ENCODE measurements around the gene IL1R1.
A peak's percentile ranks its signal among the peaks of the same experiment; 100 is the strongest.
"Not testable (repeated sequence)": the region's sequence is repeated elsewhere in the genome, so short reads cannot be mapped to it uniquely, and the experiment has no call there.

Gene IL1R1

GRCh38 chr2:102141970-102142828 is at the start of gene IL1R1:
Gene IL1R1 (plus strand): TSS chr2:102142746. CDS start chr2:102157725, 14,979 bp downstream.
- DNase-seq (ENCODE audit: low read depth in 2 of 2): no peak

DNA sequence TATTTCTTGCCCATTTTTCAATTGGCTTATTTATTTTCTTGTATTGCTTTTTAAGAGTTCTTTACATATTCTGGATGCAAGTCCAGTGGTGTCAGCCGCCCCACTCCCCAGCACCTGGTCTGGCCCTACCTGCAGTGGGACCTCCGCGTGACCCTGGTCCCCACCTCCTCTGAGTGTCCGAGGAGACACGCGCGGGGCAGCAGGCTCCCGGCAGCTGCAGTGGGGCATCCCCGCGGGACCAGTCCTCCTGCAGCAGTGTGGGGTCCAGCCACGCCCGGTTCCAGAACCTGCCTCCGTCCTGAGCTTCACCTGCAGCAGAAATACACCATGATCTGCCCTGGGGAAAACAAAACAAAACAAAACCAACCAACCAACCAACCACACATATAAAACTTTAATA is 48.9 kb upstream of the IL1R1 start:
- no peak for DNase-seq (ENCODE audit: low read depth in 2 of 2)

DNA sequence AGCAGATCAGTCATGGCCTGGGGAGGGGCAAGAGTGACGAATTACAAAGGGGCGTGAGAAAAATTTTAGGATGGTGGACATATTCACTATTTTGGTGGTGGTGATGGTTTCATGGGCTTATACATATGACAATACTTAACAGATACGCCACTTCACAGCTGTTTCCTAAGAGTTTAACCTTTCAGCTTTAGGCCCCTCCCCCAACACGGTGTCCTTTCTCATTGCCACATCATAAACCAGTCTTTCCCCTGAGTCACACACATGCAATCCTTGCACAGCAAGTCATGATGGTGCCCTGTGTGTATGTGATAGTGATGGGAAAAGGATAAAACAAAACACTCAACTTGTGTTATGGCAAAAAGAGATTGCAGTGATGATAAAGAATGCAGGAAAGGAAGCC is 47.6 kb upstream of the IL1R1 start:
- DNase-seq (ENCODE audit: low read depth in 2 of 2): peak; percentile 79 to 82

GRCh38 chr2:102096103-102096502 is 46.4 kb upstream of the IL1R1 start:
- no peak for DNase-seq (ENCODE audit: low read depth in 2 of 2)

- DNase-seq (ENCODE audit: low read depth in 2 of 2): no peak
These were observed 43.8 kb upstream of the IL1R1 start for GRCh38 chr2:102098756-102099155.

GRCh38 chr2:102099536-102100298 is 42.8 kb upstream of the IL1R1 start:
- DNase-seq (ENCODE audit: low read depth in 2 of 2): no peak

GRCh38 chr2:102100371-102101096 is 42.0 kb upstream of the IL1R1 start:
- peak; percentile 83 to 84 for DNase-seq (ENCODE audit: low read depth in 2 of 2)

DNA sequence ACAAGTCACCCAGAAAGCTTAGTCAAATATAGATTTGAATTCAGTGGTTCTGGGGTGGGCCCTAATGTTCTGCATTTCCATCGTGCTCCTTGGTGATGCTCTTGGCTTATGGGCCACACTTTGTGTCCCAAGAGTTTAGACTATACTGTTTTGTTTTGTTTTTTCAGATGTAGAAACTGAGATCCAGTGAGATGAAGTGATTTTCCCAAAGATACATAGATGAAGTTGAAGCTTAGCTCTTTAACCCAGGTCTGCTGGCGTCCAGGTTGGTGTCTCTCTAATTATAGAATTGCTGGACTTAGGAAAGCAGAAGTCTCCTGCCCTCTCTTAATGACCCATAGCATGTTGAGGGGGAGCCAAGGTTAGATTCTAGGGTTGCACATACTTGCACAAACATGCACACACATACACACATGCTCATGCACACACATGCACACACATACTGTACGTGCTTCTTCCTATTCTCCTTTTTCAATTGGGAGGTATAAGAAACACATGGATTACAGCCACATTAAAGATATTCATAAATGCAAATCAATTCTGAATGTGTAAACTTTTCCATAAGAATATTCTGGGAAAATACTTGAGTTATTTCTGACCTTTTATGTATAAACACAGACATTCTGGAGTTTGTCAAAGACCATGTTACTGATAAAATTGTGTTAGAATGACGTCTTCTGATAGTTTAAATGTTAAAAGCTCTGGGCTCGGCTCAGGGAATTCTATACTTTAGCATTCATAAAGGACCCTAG is 41.3 kb upstream of the IL1R1 start:
- no peak for DNase-seq (ENCODE audit: low read depth in 2 of 2)

- DNase-seq (ENCODE audit: low read depth in 2 of 2): no peak
These were observed 40.5 kb upstream of the IL1R1 start for GRCh38 chr2:102101849-102102635.

DNA sequence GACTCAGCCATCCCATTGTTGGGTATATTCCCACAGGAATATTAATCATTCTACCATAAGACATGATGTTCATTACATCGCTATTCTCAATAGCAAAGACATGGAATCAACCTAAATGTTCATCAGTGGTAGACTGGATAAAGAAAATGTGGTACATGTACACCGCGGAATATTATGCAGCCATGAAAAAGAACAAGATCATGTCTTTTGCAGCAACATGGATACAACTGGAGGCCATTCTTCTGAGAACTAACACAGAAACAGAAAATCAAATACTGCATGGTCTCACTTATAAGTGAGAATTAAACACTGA is 40.0 kb upstream of the IL1R1 start:
- not testable (repeated sequence) for DNase-seq (ENCODE audit: low read depth in 2 of 2)

DNA sequence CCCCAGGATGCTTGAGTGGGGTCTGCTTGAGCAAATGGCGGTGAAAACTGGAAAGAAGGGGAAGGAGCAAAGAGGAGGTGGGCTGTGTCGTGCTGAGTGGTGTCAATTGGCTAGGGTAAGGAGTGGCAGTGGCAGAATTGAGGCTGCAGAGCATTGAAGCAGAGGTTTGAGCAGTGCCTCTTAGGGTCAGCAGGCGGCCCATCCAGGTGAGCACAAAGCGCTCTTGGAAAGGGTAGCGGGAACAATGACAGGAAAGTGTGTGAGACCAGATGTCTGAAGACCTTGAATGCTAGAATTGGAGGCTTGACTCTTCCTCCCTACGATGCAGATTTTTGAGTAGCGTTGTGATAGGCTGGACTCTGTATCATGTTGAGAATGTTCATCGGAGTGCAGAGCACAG is 39.3 kb upstream of the IL1R1 start:
- no peak for DNase-seq (ENCODE audit: low read depth in 2 of 2)

DNA sequence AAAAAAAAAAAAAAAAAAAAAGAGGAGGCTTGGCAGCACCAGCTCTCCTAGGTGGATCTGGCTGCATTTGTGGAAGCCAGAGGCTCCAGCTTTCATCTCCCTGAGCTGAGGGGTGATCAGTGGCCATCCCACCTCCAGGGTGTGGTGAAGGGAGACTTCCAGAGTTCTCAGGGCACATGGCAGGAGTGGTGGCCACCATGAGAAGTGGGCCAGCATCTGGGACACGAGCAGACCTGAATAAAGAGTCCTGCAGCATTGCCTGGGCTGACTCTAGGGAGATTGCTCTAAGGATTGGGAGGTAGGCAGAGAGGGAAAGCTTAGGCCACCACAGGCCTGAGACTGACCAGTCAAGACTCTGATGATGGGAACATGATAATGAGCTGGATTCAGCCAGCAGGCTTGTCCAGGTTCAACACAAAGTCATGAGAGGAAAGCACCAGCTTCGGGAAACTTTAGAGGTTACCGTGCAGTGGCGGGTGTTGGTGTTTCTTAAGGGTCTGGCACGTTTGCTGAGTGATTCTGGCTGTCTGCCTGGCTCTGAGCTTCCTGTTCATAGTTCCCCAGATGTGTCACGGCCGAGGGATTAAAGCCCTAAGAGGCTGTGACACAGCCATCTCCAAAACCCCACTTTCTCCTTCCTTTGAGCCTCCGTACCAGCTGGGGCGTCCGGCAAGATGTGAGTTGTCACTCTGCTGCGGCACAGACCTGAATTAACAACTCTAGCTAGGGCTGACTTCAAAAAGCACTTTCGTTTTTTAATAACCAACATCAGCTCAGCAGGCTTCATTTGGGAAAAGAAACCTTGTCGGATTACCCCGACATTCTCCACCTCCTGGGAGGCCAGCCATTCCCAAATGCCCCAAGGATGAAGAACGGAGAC is 38.3 kb upstream of the IL1R1 start:
- DNase-seq (ENCODE audit: low read depth in 2 of 2): peak; percentile 83 to 86

DNA sequence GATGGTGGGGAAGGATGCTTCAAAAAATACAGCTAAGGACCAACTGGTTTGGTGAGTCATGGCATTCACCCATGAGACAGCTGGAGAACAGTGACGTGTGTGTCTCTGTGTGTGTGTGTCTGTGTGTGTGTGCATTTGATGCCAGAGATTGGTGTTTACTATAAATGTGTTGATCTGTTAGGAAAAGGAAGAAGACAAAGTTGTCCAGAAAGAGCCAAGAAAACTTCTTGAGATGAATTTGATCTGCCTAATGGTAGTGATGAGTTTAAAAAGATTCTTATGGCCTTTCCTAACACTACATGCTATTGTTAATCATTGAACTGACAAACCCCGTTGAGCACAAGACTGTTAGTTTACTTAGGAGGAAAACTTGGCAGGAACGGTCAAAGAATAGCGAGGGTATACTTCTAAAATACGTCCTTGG is 36.4 kb upstream of the IL1R1 start:
- no peak for DNase-seq (ENCODE audit: low read depth in 2 of 2)

- DNase-seq (ENCODE audit: low read depth in 2 of 2): not testable (repeated sequence)
These were observed 35.5 kb upstream of the IL1R1 start for GRCh38 chr2:102106813-102107740.

DNA sequence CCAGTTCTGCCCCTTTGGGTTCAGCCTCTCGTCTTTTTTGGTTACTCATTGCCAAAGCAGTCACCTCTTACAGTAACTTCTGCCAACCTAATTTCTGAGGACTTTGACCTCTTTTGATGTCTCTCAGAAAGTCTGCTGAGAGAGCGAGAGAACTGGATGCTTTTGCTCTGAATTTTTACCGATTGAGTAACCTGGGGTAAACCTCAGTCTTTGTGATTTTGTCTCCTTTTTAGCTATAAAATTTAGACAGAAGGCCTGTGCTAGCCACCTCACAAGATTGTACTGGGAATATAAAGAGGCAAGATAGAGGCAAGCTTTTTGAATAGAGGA is 34.8 kb upstream of the IL1R1 start:
- no peak for DNase-seq (ENCODE audit: low read depth in 2 of 2)

DNA sequence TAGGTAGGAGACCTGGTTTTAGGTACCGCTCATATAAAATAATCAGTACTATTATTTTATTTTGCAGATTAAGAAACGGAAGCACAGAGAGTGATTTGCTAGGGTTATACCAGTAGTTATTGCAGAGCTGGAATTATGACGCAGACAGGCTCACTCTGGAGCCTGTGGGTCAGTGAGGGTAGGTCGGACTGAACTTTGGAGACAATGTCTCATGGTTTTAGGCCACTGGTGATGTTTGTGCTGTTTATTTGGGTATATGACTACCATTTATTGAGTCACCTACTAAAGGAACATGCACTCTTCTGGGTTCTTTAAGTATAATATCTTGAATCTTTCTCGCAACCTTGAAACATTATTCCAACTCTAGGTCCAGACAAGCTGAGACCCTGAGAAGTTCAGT is 33.5 kb upstream of the IL1R1 start:
- DNase-seq (ENCODE audit: low read depth in 2 of 2): no peak

- DNase-seq (ENCODE audit: low read depth in 2 of 2): no peak
These were observed 32.4 kb upstream of the IL1R1 start for GRCh38 chr2:102110171-102110570.

DNA sequence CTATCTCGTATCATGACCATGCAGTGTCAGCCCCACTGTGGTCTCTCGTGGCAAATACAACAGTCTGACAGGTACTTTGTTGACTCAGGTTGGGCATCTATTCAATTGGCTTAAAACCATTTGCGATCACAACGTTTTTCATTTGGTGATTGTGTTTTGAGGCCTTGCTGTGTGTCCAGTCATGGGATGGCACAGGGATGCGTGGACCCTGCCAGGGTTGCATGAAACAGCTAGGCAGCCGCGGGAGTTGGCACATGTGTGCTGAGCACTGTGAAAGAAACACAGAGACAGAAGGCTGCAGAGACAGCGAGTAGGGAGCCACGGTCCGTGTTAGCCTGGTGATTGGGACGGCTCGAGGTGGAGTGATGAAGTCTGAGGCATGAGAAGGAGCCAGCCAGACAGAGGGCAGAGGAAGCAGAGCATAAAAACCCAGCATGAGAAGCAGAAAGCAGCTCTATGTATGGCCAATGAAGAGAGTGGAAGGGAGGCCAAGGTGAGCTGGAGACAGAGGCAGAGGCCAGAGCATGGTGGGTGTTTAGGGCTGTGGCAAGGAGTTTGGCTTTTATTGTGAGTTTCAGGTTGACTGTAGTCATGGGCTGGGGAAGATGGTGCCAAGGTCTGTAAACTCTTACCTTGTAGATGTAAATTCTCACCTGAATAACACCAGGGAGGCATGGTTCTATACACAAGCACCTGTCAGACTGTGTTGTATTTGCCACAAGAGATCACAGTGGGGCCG is 31.8 kb upstream of the IL1R1 start:
- no peak for DNase-seq (ENCODE audit: low read depth in 2 of 2)
